Psoas muscle (tissue), 8 donors: Measurements from ENCODE around the gene COL13A1. TPM values are rescaled to one million over a fixed set of nuclear protein-coding genes. Genes with fewer than 3 reads are reported as not detected.

ENCODE experiments used
- ATAC-seq, 4 donors: fragments of 200-7000 bp; cut with Tn5 transposase; one replicate each; pipeline ENCODE4 v1.9.1; 2020; ENCODE audit warnings: moderate library complexity in 3 of 4, mild to moderate bottlenecking in 2 of 4
- DNase-seq, 2 donors: peaks; one replicate each; pipeline ENCODE4 v3.0.0-alpha.2; 2020
- H3K27ac ChIP-seq: fragments of 200-600 bp; one replicate; pipeline ENCODE4 v1.8.0; 2022
- H3K27me3 ChIP-seq, 3 donors: fragments of 200-600 bp in 1 of 3; one replicate each; pipeline versions ENCODE4 v1.6.1 to v1.8.0; 2013 to 2022; ENCODE audit warnings: low read length in 2 of 3, mild to moderate bottlenecking in 2 of 3, moderate library complexity in 1 of 3; ENCODE audit not compliant: insufficient read depth in 3 of 3
- H3K36me3 ChIP-seq, 2 donors: fragments of 200-600 bp in 1 of 2; one replicate each; pipeline versions ENCODE4 v1.6.1 to v1.8.0; 2013 to 2022; ENCODE audit warnings: low read depth in 1 of 2, mild to moderate bottlenecking in 1 of 2, moderate library complexity in 1 of 2; ENCODE audit not compliant: insufficient read depth in 1 of 2
- H3K4me1 ChIP-seq: fragments of 200-600 bp; one replicate; pipeline ENCODE4 v1.8.0; 2022
- H3K4me3 ChIP-seq: fragments of 200-600 bp; one replicate; pipeline ENCODE4 v1.8.0; 2022; ENCODE audit warnings: mild to moderate bottlenecking
- H3K9me3 ChIP-seq: fragments of 200-600 bp; one replicate; pipeline ENCODE4 v1.8.0; 2022
- CTCF ChIP-seq: fragments of 200-600 bp; IDR thresholded peaks from one replicate; pipeline ENCODE4 v1.8.0; 2022; ENCODE audit warnings: antibody characterized with exemption
- WGBS, 3 donors: extraction: QIAGEN DNeasy Blood & Tissue Kit; methylation state at CpG; one replicate each; pipeline versions ENCODE4 v1.1.6 to v1.1.7; 2013; 5-methylcytosine and 5-hydroxymethylcytosine counted together
- intact Hi-C, 2 donors: fragments of 100-400 bp; cut with DNase I; formaldehyde crosslinking; loops; one replicate each; pipeline versions ENCODE4 v1.11.0 to v1.14.2; 2022
- polyA plus RNA-seq, 3 donors: library from polyadenylated mRNA; stranded (reverse); fragments of 200-250 nt; gene quantifications; one replicate each; pipeline ENCODE4 v1.2.3, GENCODE V29; 2013
- total RNA-seq, 4 donors: library from RNA; stranded (reverse); fragmentation: NEBNext Ultra II Directional in 2 of 4; extraction: Animal tissue kit (Norgen Biotek cat#: 25700) in 2 of 4; gene quantifications; one replicate each; pipeline versions ENCODE4 v1.2.1 to v1.2.4, GENCODE V29; 2021 to 2023
- donor health status: healthy with polysubstance abuse.
- donor health status: DM: no; HTN: no; CAD: no; lungs with moderate emphysema.
- donor health status: Bipolar disorder and iron deficiency.
- donor health status: healthy.
- donor health status: DM: yes; HTN: yes; CAD: no.
- donor health status: DM: no; HTN: no; CAD: no.
- donor health status: DM: no; HTN: no; CAD: no.
- donor health status: DM: yes; HTN: yes; CAD: no.

Gene COL13A1
- total and polyA plus RNA-seq, 7 donors = 0.35 to 10.7 (median 2.6) TPM

- no peaks in the 10 kb centered on the region for H3K9me3 ChIP-seq
- no peaks in the 10 kb centered on the region for H3K27me3 ChIP-seq
- ATAC-seq = no peak
- TF ChIP-seq CTCF = no peak
- H3K4me1 ChIP-seq = peaks cover 17% of the 10 kb centered on the region
- no peak overlapping the region for H3K27ac ChIP-seq
- H3K4me3 ChIP-seq = no peak overlapping the region
- DNase-seq = no peak
- no peaks in the 10 kb centered on the region for H3K36me3 ChIP-seq
- WGBS, 3 donors = 82 to 92% (median 83%) methylated on average over 11 of the region's 11 CpGs
- intact Hi-C loops = no loop called here
Measured at GRCh38 chr10:69838853-69839252, 37.1 kb downstream of the COL13A1 start.

- no peaks in the 10 kb centered on the region for H3K27me3 ChIP-seq
- peak; percentile 41 to 80 (median 54) for ATAC-seq
- intact Hi-C loops = no loop called here
- H3K9me3 ChIP-seq = no peaks in the 10 kb centered on the region
- H3K27ac ChIP-seq = no peak overlapping the region
- DNase-seq = peak in 1 of 2 donors; percentile 29
- peaks cover 19% of the 10 kb centered on the region for H3K4me1 ChIP-seq
- TF ChIP-seq CTCF = no peak
- no peak overlapping the region for H3K4me3 ChIP-seq
- 76 to 85% (median 77%) methylated on average over 17 of the region's 17 CpGs for WGBS, 3 donors
- H3K36me3 ChIP-seq = no peaks in the 10 kb centered on the region
Measured at GRCh38 chr10:69839696-69840345, 38.1 kb downstream of the COL13A1 start.

- Histone ChIP-seq H3K27ac (no peak overlapping the region), H3K4me3 (no peak overlapping the region), H3K4me1 (peaks cover 28% of the 10 kb centered on the region), H3K36me3 (no peaks in the 10 kb centered on the region), H3K9me3 (no peaks in the 10 kb centered on the region), H3K27me3 (no peaks in the 10 kb centered on the region)
- peak in 1 of 2 donors; percentile 26 for DNase-seq
- WGBS, 3 donors = 69 to 74% (median 72%) methylated on average over 9 of the region's 9 CpGs
- no peak for TF ChIP-seq CTCF
- intact Hi-C loops = no loop called here
- ATAC-seq = no peak
Measured at GRCh38 chr10:69840773-69841172, 39.1 kb downstream of the COL13A1 start.

- H3K9me3 ChIP-seq = no peaks in the 10 kb centered on the region
- ATAC-seq = no peak
- WGBS, 3 donors = 92 to 95% (median 94%) methylated on average over 8 of the region's 8 CpGs
- no peaks in the 10 kb centered on the region for H3K36me3 ChIP-seq
- no peak overlapping the region for H3K4me3 ChIP-seq
- intact Hi-C loops = no loop called here
- H3K4me1 ChIP-seq = peaks cover 36% of the 10 kb centered on the region
- TF ChIP-seq CTCF = no peak
- DNase-seq = no peak
- H3K27me3 ChIP-seq = no peaks in the 10 kb centered on the region
- H3K27ac ChIP-seq = no peak overlapping the region
Measured at GRCh38 chr10:69842020-69842419, 40.3 kb downstream of the COL13A1 start.

- H3K9me3 ChIP-seq = no peaks in the 10 kb centered on the region
- intact Hi-C loops = no loop called here
- ATAC-seq (no peak), DNase-seq (no peak)
- no peak overlapping the region for H3K27ac ChIP-seq
- no peak for TF ChIP-seq CTCF
- WGBS, 3 donors = 88 to 95% (median 94%) methylated on average over 10 of the region's 10 CpGs
- H3K27me3 ChIP-seq = no peaks in the 10 kb centered on the region
- no peak overlapping the region for H3K4me3 ChIP-seq
- no peaks in the 10 kb centered on the region for H3K36me3 ChIP-seq
- H3K4me1 ChIP-seq = peaks cover 39% of the 10 kb centered on the region
Measured at GRCh38 chr10:69842882-69843281, 41.2 kb downstream of the COL13A1 start.
